ENCODE data around the gene EYS.

DNA sequence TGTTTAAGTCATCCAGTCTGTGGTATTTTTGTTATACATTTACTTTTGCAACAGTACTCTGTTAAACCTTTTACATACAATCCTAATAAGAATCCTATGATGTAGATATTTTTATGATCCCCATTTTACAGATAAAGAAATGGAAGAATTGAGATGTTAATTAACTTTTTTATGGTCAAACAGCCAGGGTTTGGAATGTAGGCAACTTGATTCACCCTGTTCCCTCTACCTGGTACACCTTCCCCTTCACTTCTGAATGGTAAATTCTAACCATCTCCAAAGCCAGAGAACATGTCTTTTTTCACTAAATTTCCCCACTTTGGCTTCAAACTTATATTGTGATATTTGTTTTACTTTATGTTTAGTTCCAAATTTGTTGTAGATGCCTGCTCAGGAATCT lies 1771.3 kb downstream of the EYS start:
- TF ChIP-seq GATA3 (IDR thresholded peaks at IDR 0.05; ENCODE audit: low read depth, low read length): no peak
- TF ChIP-seq GATA2 (IDR thresholded peaks at IDR 0.05; ENCODE audit: low read depth, low read length): no peak

Measured in SH-SY5Y (cell line).